ENCODE data around the gene IL25. TPM values are rescaled to one million over a fixed set of nuclear protein-coding genes. Genes with fewer than 3 reads are reported as not detected.

Gene IL25
- total RNA-seq, 1 experiment from 2014 or later = not detected

DNA sequence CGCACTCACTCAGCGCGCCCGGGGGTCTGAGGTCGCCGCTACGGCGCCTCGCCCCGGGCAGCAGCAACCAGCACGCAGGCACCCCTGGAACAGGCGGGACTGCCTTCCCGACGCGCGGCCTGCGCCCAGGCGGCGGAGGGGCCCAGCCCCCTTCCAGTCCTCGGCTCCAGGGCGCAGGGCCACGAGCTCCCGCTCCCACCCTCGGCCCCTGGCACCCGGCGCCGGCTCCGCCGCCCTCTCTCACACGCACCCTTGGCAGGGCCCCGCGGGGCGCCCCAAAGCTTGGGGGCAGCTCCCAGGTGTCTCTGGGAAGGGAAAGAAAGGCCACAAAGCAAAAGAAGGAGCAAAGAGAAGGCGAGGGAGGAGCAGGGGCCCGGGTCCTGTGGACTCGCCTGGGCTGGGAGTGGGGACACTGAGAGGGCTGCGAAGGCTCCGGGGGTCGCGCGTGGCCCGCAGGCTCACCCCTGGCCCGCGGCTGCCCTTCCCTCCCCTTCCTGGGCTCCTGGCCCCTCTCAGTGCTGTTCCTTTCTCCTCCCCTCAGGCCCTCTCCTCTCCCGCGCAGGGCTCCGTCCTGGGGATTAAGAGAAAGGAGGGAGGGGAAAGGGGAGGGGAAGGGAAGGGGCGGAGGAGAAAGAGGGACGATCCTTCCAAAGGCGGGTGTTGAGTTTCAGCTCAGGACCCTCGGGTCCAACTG is 6.7 kb upstream of the IL25 start:
- BruUV-seq (replicated peaks) = no TSS peak
- ChIA-PET POLR2A (no interaction called here), CTCF (no interaction called here)
- Mint-ChIP-seq H3K36me3 (ENCODE audit: insufficient read depth, unreplicated experiment) (peaks cover 6% of the 10 kb centered on the region), H3K27ac (ENCODE audit: unreplicated experiment) (no peak overlapping the region), H3K9me3 (ENCODE audit: unreplicated experiment) (no peaks in the 10 kb centered on the region), H3K4me1 (ENCODE audit: low read depth, unreplicated experiment) (no peaks in the 10 kb centered on the region), H3K27me3 (ENCODE audit: insufficient read depth, unreplicated experiment) (no peaks in the 10 kb centered on the region), H3K4me3 (ENCODE audit: unreplicated experiment) (no peak overlapping the region)
- no peak for DNase-seq
- no peaks in the 10 kb centered on the region for H3K27me3 ChIP-seq (replicated peaks; ENCODE audit: control insufficient read depth, insufficient read depth, low read length)
- intact Hi-C loops (cut with micrococcal nuclease; ENCODE audit: unreplicated experiment) = no loop called here
- TF ChIP-seq, protein P1, sequence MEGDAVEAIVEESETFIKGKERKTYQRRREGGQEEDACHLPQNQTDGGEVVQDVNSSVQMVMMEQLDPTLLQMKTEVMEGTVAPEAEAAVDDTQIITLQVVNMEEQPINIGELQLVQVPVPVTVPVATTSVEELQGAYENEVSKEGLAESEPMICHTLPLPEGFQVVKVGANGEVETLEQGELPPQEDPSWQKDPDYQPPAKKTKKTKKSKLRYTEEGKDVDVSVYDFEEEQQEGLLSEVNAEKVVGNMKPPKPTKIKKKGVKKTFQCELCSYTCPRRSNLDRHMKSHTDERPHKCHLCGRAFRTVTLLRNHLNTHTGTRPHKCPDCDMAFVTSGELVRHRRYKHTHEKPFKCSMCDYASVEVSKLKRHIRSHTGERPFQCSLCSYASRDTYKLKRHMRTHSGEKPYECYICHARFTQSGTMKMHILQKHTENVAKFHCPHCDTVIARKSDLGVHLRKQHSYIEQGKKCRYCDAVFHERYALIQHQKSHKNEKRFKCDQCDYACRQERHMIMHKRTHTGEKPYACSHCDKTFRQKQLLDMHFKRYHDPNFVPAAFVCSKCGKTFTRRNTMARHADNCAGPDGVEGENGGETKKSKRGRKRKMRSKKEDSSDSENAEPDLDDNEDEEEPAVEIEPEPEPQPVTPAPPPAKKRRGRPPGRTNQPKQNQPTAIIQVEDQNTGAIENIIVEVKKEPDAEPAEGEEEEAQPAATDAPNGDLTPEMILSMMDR (IDR thresholded peaks at IDR 0.05; ENCODE audit: insufficient read depth in 1 of 2, low read depth in 1 of 2, low read length in 1 of 2, severe bottlenecking in 1 of 2, unreplicated experiment in 1 of 2) = no peak
- H3K4me3 ChIP-seq (ENCODE audit: low read depth, low read length) = no peak overlapping the region
- no peaks in the 10 kb centered on the region for H3K36me3 ChIP-seq (ENCODE audit: control insufficient read depth, insufficient read depth, low read length)
- no peaks in the 10 kb centered on the region for H3K4me1 ChIP-seq
- H3K9me3 ChIP-seq = no peaks in the 10 kb centered on the region

DNA sequence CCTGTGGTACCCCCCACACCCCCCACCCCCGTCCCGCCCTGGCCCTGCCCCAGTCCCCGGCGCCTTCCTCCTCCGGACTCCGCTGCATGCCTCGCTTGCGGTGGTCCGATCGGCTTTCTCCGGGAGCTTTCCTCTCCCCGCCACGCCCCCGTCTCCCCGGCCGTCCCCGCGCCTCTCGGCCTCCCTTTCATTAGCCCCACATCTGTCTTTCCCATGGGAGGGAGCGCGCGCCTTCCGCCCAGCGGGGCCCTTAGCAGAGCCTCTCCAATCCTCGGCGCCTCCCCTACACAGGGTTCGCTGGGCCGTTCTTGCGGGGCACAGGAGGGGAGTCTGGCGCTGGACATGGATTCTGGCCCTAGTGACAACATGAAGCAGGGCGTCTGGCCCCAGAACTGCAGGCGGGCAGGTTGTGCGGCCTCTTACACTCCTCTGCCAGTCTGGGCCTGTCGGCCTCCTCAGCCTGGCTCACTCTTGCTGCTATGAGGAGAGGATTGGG is 6.1 kb upstream of the IL25 start:
- Histone ChIP-seq H3K4me1 (no peaks in the 10 kb centered on the region), H3K27me3 (replicated peaks; ENCODE audit: control insufficient read depth, insufficient read depth, low read length) (no peaks in the 10 kb centered on the region), H3K36me3 (ENCODE audit: control insufficient read depth, insufficient read depth, low read length) (no peaks in the 10 kb centered on the region), H3K9me3 (no peaks in the 10 kb centered on the region), H3K4me3 (ENCODE audit: low read depth, low read length) (no peak overlapping the region)
- TF ChIP-seq, protein P1 (IDR thresholded peaks at IDR 0.05; ENCODE audit: insufficient read depth in 1 of 2, low read depth in 1 of 2, low read length in 1 of 2, severe bottlenecking in 1 of 2, unreplicated experiment in 1 of 2) = no peak
- ChIA-PET CTCF (no interaction called here), POLR2A (no interaction called here)
- H3K27me3 Mint-ChIP-seq (ENCODE audit: insufficient read depth, unreplicated experiment) = peaks cover 4% of the 10 kb centered on the region
- H3K4me3 Mint-ChIP-seq (ENCODE audit: unreplicated experiment) = no peak overlapping the region
- H3K9me3 Mint-ChIP-seq (ENCODE audit: unreplicated experiment) = no peaks in the 10 kb centered on the region
- peaks cover 6% of the 10 kb centered on the region for H3K36me3 Mint-ChIP-seq (ENCODE audit: insufficient read depth, unreplicated experiment)
- intact Hi-C loops (cut with micrococcal nuclease; ENCODE audit: unreplicated experiment) = no loop called here
- H3K27ac Mint-ChIP-seq (ENCODE audit: unreplicated experiment) = no peak overlapping the region
- no peak for DNase-seq
- BruUV-seq (replicated peaks) = no TSS peak
- H3K4me1 Mint-ChIP-seq (ENCODE audit: low read depth, unreplicated experiment) = no peaks in the 10 kb centered on the region

DNA sequence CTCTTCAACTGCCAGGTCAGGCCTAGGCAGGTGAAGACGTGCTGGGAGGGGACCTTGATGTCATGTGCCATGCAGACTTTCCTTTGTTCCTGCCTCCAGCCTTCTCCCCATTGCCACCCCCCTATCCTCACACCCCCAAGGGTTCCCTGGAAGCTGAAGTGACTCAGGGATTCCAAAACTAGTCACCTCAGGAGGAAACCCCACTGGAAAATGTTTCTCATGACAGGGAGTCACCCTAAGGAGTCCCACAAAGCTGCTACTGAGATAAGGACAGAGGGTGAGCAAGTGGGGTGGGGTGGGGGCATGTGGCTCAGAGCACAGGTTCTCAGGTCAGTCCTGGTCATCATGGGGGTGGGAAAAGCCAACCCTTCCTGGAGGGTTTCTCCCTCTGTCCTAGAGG is 2.4 kb upstream of the IL25 start:
- no peak overlapping the region for H3K4me3 Mint-ChIP-seq (ENCODE audit: unreplicated experiment)
- H3K27me3 Mint-ChIP-seq (ENCODE audit: insufficient read depth, unreplicated experiment) = peaks cover 10% of the 10 kb centered on the region
- Histone ChIP-seq H3K9me3 (no peaks in the 10 kb centered on the region), H3K27me3 (replicated peaks; ENCODE audit: control insufficient read depth, insufficient read depth, low read length) (no peaks in the 10 kb centered on the region; the same call in 1 of the 2 replicates), H3K4me3 (ENCODE audit: low read depth, low read length) (no peak overlapping the region), H3K36me3 (ENCODE audit: control insufficient read depth, insufficient read depth, low read length) (no peaks in the 10 kb centered on the region), H3K4me1 (no peaks in the 10 kb centered on the region)
- BruUV-seq (replicated peaks) = no TSS peak
- CTCF ChIA-PET = interaction anchor here (0.7 to 1.4 kb wide), 3 partner anchors 10 to 93 kb away, joined by 3 to 7 read pairs (median 3); no protein-coding TSS in a partner anchor
- H3K27ac Mint-ChIP-seq (ENCODE audit: unreplicated experiment) = no peak overlapping the region
- POLR2A ChIA-PET = no interaction called here
- intact Hi-C loops (cut with micrococcal nuclease; ENCODE audit: unreplicated experiment) = no loop called here
- H3K36me3 Mint-ChIP-seq (ENCODE audit: insufficient read depth, unreplicated experiment) = peaks cover 6% of the 10 kb centered on the region
- H3K4me1 Mint-ChIP-seq (ENCODE audit: low read depth, unreplicated experiment) = no peaks in the 10 kb centered on the region
- DNase-seq = no peak
- no peaks in the 10 kb centered on the region for H3K9me3 Mint-ChIP-seq (ENCODE audit: unreplicated experiment)
- TF ChIP-seq, protein P1 (IDR thresholded peaks at IDR 0.05; ENCODE audit: insufficient read depth in 1 of 2, low read depth in 1 of 2, low read length in 1 of 2, severe bottlenecking in 1 of 2, unreplicated experiment in 1 of 2) = no peak

Measured in Caco-2 (cell line).